ENCODE data around the gene ACKR3. TPM values are rescaled to one million over a fixed set of nuclear protein-coding genes. Genes with fewer than 3 reads are reported as not detected.

Gene ACKR3
- total and polyA plus RNA-seq, 9 donors, result 4.6 to 22.7 (median 7.9) TPM

DNA sequence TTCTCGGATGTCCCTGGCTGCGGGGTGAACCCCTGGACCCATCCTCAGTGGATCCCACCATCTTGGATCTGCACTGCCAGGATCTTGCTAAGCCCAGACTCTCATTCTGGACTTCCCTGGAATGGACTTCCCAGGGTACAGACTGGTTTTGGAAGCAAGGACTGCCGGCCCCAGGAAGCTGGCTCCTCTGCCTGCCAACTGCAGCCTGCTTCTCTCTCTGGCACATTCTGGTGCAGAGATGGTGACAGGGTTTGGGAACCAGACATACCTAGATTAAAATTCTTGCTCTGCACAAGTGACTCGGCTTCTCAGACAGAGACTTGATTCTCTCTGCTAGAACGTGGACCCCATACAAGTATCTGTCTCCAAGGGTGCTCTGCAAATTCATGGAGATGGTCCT is 29.4 kb downstream of the ACKR3 start:
- Histone ChIP-seq H3K36me3 (no peaks in the 10 kb centered on the region), H3K4me3 (no peak overlapping the region), H3K4me1 (ENCODE audit: insufficient read depth) (no peaks in the 10 kb centered on the region), H3K27ac (no peak overlapping the region), H3K27me3 (no peaks in the 10 kb centered on the region), H3K9me3 (no peaks in the 10 kb centered on the region)
- WGBS, 3 donors, result 93 to 96% (median 94%) methylated on average over 5 of the region's 5 CpGs
- no peak for TF ChIP-seq POLR2A (IDR thresholded peaks at IDR 0.05)
- TF ChIP-seq EP300 (IDR thresholded peaks at IDR 0.05), result no peak
- TF ChIP-seq, protein P1, sequence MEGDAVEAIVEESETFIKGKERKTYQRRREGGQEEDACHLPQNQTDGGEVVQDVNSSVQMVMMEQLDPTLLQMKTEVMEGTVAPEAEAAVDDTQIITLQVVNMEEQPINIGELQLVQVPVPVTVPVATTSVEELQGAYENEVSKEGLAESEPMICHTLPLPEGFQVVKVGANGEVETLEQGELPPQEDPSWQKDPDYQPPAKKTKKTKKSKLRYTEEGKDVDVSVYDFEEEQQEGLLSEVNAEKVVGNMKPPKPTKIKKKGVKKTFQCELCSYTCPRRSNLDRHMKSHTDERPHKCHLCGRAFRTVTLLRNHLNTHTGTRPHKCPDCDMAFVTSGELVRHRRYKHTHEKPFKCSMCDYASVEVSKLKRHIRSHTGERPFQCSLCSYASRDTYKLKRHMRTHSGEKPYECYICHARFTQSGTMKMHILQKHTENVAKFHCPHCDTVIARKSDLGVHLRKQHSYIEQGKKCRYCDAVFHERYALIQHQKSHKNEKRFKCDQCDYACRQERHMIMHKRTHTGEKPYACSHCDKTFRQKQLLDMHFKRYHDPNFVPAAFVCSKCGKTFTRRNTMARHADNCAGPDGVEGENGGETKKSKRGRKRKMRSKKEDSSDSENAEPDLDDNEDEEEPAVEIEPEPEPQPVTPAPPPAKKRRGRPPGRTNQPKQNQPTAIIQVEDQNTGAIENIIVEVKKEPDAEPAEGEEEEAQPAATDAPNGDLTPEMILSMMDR (IDR thresholded peaks at IDR 0.05), result no peak
- no peak for DNase-seq
- intact Hi-C loops (cut with DNase I), result no loop called here

DNA sequence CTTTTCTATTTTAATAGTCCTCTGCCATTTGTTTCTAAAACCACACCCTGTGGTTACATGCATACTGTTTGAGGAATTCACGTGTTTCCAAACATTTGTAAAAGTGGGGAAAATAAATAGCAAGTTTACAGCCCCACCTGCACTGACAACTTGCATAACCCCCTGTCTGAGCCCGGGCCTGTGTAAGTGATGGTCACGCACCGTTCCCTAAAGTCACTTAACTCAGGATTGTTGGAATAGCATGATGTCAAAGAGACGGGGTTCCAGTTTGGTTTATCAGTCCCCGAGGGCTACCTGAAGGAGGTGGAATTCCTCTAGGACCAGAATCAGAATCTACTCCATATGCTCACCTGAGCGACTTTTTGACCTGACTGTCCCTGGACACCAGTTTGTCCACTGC is 30.5 kb downstream of the ACKR3 start:
- intact Hi-C loops (cut with DNase I), result no loop called here
- no peak overlapping the region for H3K27ac ChIP-seq
- 89 to 93% (median 91%) methylated on average over 7 of the region's 7 CpGs for WGBS, 3 donors
- H3K9me3 ChIP-seq, result no peaks in the 10 kb centered on the region
- no peak for DNase-seq
- H3K4me3 ChIP-seq, result no peak overlapping the region
- no peaks in the 10 kb centered on the region for H3K4me1 ChIP-seq (ENCODE audit: insufficient read depth)
- no peaks in the 10 kb centered on the region for H3K36me3 ChIP-seq
- TF ChIP-seq EP300 (IDR thresholded peaks at IDR 0.05) (no peak), POLR2A (IDR thresholded peaks at IDR 0.05) (no peak)
- TF ChIP-seq, protein P1 (IDR thresholded peaks at IDR 0.05), result no peak
- no peaks in the 10 kb centered on the region for H3K27me3 ChIP-seq

DNA sequence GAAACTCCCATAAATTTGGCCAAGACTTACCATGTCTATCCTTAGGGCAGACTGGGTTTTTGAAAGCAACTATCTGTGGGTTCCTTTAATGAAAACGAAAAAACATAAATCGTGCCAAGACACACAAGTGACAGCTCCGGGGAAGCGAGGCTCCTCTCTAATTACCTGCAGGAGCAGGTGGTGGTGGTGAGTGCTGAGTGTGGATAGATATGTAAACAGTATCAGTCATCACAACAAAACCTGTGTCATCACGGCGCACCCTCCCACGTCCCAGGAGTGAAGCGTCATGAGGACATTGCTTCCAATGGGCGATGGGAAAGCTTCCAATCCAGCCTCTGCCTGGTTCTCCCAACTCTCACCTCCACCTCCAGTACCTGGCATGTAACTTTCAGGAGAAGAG is 31.3 kb downstream of the ACKR3 start:
- TF ChIP-seq POLR2A (IDR thresholded peaks at IDR 0.05), result no peak
- intact Hi-C loops (cut with DNase I), result no loop called here
- H3K36me3 ChIP-seq, result no peaks in the 10 kb centered on the region
- no peaks in the 10 kb centered on the region for H3K9me3 ChIP-seq
- no peak overlapping the region for H3K27ac ChIP-seq
- 72 to 79% (median 73%) methylated on average over 9 of the region's 9 CpGs for whole genome bisulfite sequencing, 3 donors
- no peaks in the 10 kb centered on the region for H3K27me3 ChIP-seq
- H3K4me1 ChIP-seq (ENCODE audit: insufficient read depth), result no peaks in the 10 kb centered on the region
- H3K4me3 ChIP-seq, result no peak overlapping the region
- no peak for DNase-seq

DNA sequence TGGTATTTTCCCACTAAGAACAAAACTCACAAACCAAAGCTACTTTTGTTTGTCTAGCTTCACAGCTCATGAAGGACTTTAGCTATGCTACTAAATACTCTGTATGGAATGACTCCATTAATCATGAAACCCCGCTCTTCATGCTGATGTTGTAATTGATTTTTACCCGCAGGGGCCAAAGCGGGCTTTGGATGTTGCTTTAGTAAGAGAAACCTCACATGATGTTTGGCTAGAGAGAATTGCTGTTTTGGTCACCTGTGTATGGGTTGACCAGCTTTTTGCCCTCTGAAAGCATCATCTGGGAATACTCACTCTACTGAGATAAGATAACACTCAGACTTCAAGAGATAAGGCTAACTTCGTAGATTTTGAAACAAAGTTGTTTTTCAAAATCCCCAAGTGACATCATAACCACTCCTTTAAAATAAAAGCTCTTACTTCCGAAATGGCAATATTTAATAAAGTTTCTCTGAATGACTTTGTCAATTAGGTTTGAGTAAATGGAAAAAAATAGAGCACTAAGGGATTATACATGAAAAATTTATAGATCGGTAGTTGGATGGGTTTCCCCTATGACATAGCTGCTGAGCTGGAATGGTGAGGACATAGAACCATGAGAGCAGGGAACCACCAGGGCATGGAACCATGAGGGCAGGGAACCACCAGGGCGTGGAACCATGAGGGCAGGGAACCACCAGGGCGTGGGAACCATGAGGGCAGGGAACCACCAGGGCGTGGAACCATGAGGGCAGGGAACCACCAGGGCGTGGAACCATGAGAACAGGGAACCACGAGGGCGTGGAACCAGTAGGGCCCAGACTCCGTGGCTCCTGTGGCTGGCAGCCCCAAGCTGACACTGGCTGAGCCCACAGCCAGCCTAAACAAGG is 31.9 kb downstream of the ACKR3 start:
- H3K27me3 ChIP-seq, result no peaks in the 10 kb centered on the region
- WGBS, 3 donors, result 85 to 87% (median 86%) methylated on average over 13 of the region's 13 CpGs
- no peak overlapping the region for H3K27ac ChIP-seq
- no peak for DNase-seq
- no peaks in the 10 kb centered on the region for H3K9me3 ChIP-seq
- H3K4me3 ChIP-seq, result no peak overlapping the region
- no peaks in the 10 kb centered on the region for H3K36me3 ChIP-seq
- H3K4me1 ChIP-seq (ENCODE audit: insufficient read depth), result no peaks in the 10 kb centered on the region
- TF ChIP-seq EP300 (IDR thresholded peaks at IDR 0.05) (no peak), POLR2A (IDR thresholded peaks at IDR 0.05) (no peak)
- TF ChIP-seq, protein P1 (IDR thresholded peaks at IDR 0.05), result no peak
- intact Hi-C loops (cut with DNase I), result no loop called here

DNA sequence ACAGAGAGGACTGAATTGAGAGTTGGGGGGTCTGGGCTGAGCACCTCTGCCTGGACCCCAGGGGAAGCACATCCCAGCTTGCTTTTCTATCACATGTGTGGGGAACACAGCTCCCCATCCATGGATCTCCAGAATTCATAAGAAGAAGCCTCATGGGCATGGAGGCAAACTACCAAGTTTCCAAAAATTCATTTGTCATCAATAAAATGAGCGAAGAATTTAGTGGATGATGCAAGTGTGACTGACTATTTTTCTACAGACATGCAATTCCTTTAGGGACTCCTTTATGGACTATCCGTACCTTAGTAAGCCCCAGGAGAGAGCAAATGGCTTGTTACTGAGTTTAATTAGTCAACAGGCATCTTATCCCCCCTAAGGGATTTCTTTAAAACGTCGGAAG is 33.1 kb downstream of the ACKR3 start:
- 88 to 94% (median 89%) methylated on average over 4 of the region's 4 CpGs for WGBS, 3 donors
- DNase-seq, result no peak
- no peak overlapping the region for H3K4me3 ChIP-seq
- intact Hi-C loops (cut with DNase I), result no loop called here
- H3K27me3 ChIP-seq, result no peaks in the 10 kb centered on the region
- H3K9me3 ChIP-seq, result no peaks in the 10 kb centered on the region
- no peaks in the 10 kb centered on the region for H3K4me1 ChIP-seq (ENCODE audit: insufficient read depth)
- H3K36me3 ChIP-seq, result no peaks in the 10 kb centered on the region
- H3K27ac ChIP-seq, result no peak overlapping the region
- TF ChIP-seq POLR2A (IDR thresholded peaks at IDR 0.05) (no peak), EP300 (IDR thresholded peaks at IDR 0.05) (no peak)
- TF ChIP-seq, protein P1 (IDR thresholded peaks at IDR 0.05), result no peak

Measured in ovary (tissue), 9 donors.